Activated CD4-positive, CD25-positive, alpha-beta regulatory T cell treated with anti-CD3 and anti-CD28 coated beads, Interleukin-2, amount 50 U/mL, for 24 hours (primary cell): Measurements from ENCODE around the gene RANBP17.
"Not testable (repeated sequence)": the region's sequence is repeated elsewhere in the genome, so short reads cannot be mapped to it uniquely, and the experiment has no call there.

Experiments used
- ATAC-seq, 2 donors: fragments of 150-1000 bp; cut with Tn5 transposase; one replicate each; pipeline ENCODE4 v1.10.0; 2021; ENCODE audit warnings: mild to moderate bottlenecking in 1 of 2, moderate library complexity in 1 of 2

The RANBP17 gene

DNA sequence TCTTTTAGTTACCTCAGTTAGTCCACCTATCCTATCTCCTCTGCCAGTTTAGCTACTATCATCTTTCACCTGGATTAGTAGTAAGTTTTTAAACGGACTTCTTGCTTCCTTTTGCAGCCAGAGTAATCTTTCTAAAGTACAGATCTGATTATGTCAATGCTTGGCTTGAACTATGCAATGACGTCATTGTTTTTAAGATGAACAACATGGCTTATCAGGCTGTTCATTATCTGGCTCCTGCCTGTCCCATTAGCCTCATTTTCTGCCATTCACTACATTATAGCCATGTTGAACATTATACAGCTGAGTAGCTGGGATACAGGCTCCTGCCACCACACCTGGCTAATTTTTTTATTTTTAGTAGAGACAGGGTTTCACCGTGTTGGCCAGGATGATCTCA, 98.7 kb downstream of the RANBP17 start:
- ATAC-seq: no peak

DNA sequence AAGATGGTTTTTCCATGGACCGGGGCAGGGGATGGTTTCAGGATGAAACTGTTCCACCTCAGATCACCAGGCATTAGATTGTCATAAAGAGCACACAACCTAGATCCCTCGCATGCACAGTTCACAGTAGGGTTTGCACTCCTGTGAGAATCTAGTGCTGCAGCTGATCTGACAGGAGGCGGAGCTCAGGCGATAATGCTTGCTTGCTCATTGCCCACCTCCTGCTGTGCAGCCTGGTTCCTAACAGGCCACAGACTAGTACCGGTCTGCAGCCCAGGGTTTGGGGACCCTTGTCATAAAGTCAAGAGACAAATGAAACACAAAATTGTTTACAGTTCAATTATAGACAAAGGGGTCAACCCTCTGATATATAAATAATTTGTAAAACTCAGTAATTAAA, 101.7 kb downstream of the RANBP17 start:
- ATAC-seq: no peak

DNA sequence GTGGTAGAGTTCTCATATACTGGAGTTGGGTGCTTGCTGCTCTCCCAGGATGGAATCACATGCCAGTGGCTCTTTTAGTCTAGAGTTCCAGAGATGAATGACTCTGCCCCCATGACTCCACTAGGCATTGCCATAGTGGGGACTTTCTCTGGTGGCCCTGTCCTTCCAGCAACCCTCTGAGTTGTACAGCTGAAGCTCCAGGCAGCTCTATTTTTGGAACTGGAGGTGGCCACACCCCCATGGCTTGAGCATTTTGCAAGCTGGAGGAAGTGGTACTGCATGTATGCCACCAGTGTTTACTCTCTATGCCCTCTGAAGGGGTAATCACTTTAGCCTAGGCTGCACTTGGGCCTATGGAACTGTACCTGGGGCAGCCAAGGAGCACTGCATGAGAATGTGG, 112.6 kb downstream of the RANBP17 start:
- ATAC-seq: no peak

DNA sequence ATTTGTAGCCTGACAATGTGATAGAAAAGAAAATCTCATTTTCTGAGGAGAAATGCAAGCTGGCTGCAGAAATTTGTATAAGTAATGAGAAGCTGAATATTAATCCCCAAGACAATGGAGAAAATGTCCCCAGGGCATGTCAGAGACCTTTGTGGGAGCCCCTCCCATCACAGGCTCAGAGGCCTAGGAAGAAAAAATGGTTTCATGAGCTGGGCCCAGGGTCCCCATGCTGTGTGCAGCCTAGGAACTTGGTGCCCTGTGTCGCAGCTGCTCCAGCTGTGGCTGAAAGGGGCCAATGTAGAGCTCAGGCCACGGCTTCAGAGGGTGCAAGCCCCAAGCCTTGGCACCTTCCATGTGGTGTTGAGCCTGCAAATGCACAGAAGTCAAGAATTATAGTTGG, 118.4 kb downstream of the RANBP17 start:
- not testable (repeated sequence) for ATAC-seq

- ATAC-seq: no peak
Measured at GRCh38 chr5:170985486-170985885, 123.7 kb downstream of the RANBP17 start.

GRCh38 chr5:170986598-170986997, 124.8 kb downstream of the RANBP17 start:
- ATAC-seq: no peak

DNA sequence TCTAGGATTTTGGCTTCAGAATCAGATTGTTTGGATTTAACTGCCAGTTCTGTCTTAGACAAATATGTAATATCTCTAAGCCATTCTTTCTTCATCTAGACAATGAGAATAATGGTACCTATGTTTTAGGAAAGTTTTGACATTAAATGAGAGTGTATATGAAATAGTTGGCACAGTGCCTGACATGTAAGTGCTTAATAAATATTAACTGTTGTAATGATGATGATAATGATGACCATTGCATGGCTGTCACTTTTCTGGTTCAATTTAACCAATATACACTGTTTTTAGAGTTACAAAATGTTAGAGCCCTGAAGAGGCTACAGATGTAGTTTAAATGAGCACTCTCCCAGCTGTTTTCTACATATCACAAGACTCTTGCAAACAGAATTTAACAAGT, 131.7 kb downstream of the RANBP17 start:
- ATAC-seq: no peak

GRCh38 chr5:171010086-171010485, 148.3 kb downstream of the RANBP17 start:
- ATAC-seq: no peak

GRCh38 chr5:171010816-171011215, 149.0 kb downstream of the RANBP17 start:
- ATAC-seq: no peak

DNA sequence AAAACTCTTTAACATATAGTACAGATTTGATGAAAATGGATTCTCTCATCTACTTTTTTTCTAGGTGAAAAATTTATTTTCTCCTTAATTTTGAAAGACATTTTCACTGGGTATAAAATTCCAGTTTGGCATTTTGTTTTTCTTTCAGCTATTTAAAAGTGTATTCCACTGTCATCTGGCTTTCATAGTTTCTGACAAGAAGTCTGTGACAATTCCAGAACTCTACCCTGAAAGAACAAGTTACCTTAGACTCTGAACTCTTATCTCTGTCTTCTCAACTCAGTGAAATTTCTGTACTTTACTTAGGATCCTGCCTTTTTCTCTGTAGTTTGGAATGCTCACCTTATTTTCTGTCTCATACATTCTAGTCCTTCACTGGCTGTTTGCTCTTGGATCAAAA, 161.7 kb downstream of the RANBP17 start:
- ATAC-seq: no peak

DNA sequence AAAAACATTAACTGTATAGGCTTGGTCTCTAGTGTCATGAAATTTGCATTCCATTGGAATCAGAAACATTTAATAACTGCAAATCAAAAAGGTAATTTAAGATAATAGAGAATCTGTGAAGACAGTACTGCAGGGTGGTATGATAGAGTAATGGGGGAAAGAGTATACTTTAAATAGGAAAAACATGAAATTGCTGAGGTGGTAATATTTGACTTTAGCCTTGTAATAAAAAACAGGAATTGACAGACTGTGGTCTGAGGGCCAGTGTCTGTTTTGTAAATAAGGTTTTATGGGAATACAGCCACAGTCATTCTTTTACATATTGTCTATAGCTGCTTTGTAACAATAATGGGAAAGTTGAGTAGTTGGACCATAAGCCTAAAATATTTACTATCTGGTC, 162.3 kb downstream of the RANBP17 start:
- no peak for ATAC-seq

GRCh38 chr5:171029401-171029800, 167.6 kb downstream of the RANBP17 start:
- no peak for ATAC-seq

GRCh38 chr5:171031977-171032376, 170.2 kb downstream of the RANBP17 start:
- no peak for ATAC-seq

DNA sequence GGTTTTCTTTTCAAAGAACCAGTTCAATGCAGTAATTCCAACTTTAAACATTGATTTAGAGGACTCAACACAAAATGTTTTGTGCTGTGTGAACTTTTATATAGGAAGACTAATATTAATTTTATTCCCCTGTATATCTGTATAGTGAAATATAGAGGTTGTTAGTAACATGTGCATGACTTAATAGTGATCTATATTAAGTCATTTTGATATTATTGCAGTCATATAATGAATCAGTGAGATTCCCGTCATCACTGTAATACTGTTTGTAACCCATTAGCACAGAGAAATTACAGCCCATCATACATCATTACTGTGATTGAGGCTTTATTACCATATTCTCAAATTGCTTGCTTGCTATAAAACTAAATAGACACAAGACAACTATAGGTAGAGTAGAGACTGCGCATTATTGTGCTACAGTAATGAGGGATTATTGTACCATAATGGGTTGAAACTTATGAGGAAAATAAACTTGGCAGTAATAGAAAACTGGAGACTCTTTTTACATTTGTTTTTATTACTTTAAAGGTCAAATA, 170.7 kb downstream of the RANBP17 start:
- no peak for ATAC-seq

DNA sequence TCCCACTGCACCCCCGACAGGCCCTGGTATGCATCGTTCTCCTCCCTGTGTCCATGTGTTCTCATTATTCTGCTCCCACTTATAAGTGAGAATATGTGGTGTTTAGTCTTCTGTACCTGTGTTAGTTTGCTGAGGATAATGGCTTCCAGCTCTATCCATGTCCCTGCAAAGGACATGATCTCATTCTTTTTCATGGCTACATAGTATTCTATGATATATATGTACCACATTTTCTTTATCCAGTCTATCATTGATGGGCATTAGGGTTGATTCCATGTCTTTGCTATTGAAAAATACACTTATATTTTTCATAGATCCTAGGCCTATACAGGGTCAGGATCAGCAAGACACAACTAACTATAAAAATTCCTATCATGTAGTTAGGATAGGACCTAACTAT, 180.1 kb downstream of the RANBP17 start:
- not testable (repeated sequence) for ATAC-seq

DNA sequence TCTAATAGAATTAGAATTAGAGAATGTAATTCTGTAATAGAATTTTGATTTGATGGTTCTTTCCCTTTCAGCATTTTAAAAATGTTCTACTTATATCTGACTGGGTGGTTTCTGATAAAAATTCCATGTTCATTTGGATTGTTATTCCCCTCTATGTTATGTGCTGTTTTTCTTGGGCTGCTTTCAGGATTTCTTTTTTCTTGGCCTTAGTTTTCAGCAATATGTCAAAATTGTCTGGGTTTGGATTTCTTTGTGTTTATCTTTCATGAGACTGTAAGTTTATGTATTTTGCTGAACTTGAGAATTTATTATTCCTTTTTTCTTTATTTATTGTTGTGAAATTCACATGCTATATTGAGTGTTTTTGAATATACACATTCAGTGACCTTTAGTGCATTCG, 189.1 kb downstream of the RANBP17 start:
- no peak for ATAC-seq

DNA sequence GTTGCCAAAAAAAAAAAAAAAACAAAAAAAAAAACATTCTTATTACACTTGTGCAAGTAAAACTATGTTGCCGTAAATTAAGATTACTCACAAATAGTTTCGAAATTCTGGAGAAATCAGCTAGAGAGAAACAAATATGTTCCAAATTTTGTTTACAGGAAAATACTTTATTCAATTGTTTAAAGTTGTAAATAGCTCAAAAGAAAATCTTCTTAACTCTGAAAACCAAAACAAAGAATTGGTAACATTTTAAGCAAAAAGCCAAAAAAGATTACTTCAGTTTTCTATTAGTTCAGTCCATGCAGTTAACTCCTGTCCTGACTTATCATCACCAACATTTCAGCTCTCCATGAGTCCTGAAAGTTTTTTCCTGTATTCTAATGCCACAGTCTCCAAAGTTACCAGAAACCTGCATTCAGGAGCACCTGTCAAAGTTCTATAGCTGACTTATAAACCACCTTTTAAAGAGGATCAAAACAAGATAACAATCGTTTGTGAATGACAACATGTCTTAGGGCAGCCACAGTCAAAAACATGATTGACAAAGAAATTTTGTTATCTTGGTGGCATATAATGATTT, 194.1 kb downstream of the RANBP17 start:
- ATAC-seq: no peak

GRCh38 chr5:171067540-171068130, 205.8 kb downstream of the RANBP17 start:
- ATAC-seq: no peak

GRCh38 chr5:171074747-171075146, 212.9 kb downstream of the RANBP17 start:
- ATAC-seq: no peak

- no peak for ATAC-seq
Measured at GRCh38 chr5:171080186-171080938, 218.5 kb downstream of the RANBP17 start.

DNA sequence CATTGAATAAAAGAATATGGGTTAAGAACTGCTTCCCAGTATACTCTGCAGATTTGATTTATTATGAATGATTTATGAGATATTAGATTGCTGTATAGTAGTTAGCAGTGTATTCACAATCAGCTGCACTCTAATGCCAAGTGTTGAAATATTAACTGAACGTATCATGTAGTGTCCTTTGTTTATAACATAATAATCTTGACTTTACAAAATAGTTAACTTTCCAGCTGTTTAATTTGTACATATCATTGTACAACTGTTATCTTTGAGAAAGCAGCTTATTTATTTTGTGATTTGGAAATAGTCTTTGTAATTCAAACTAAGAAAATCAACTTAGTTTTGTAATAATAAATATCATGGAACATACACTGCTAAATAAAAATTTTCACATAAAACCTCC, 219.5 kb downstream of the RANBP17 start:
- ATAC-seq: no peak

DNA sequence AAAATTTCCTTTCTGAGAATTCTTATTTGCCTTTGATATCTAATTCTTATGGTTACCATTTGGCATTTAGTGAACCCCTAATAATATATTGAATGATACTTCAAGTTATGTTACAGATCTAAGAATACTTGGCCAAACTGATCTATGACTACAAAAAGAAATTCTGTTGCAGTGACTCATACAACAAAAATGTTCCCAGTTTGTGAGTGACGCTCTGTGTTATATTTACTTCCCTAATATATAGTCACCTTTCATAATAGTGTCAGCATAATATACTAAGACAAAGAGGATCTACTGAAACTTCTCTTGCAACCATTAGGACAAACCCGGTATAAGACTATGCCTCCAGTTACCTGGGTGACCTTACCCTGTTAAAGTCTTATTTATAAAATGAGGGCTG, 230.4 kb downstream of the RANBP17 start:
- ATAC-seq: no peak

DNA sequence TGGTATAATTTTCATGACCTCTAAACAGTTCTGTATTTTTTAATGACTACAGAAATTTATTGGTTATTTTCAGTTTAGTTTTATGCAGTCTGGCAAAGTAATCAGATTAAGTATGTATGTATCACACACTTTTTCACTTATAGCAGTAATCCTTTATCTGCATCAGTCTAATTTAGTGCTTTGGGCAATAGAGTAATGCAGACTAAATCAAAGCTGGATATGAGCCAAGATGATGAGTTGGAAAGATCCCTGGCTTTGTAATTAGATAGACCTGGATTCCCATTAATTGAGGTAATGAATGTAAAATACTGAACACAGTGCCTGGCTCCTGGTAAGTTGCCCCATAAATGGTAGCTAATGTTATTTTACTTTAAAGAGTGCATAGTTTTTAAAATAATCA, 231.8 kb downstream of the RANBP17 start:
- no peak for ATAC-seq

DNA sequence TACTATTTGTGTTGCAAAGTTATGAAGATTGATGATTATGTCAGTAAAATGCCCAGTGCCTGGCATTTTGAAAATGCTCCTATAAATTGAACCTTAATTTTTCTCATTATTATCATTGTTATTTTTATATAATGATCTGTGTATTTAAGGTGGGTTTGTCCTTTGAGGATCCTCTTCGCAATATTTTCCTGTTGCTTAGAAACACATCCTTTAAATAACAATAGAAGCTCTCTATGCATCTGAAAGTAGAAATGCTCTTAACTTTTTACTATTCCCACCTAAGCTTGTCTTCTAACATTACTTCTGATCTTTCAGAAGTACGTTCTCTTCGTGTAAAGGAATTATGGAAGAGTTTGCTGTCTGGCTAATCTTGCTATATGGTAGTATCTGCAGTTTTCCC, 232.5 kb downstream of the RANBP17 start:
- ATAC-seq: no peak
